PC-3 (cell line): ENCODE results near the gene TCF3.

Source experiments
- EZH2 ChIP-seq: fragments of 300-600 bp; sonication (generic); IDR thresholded peaks from one replicate; pipeline ENCODE4 v1.6.1; 2017; ENCODE audit warnings: antibody characterized with exemption, mild to moderate bottlenecking, low read length; ENCODE audit not compliant: unreplicated experiment
- EZH2phosphoT487 ChIP-seq: fragments of 300-600 bp; sonication (generic); IDR thresholded peaks from 2 replicates; pipeline ENCODE4 v1.6.1; 2018; ENCODE audit warnings: mild to moderate bottlenecking, antibody characterized with exemption, low read length, borderline replicate concordance
- TF ChIP-seq, protein P1 (sequence below): fragments of 300-600 bp; sonication (generic); conservative IDR thresholded peaks from 2 replicates; pipeline ENCODE4 v1.5.1; 2017; ENCODE audit warnings: antibody characterized with exemption, low read depth, mild to moderate bottlenecking, low read length

DNA sequence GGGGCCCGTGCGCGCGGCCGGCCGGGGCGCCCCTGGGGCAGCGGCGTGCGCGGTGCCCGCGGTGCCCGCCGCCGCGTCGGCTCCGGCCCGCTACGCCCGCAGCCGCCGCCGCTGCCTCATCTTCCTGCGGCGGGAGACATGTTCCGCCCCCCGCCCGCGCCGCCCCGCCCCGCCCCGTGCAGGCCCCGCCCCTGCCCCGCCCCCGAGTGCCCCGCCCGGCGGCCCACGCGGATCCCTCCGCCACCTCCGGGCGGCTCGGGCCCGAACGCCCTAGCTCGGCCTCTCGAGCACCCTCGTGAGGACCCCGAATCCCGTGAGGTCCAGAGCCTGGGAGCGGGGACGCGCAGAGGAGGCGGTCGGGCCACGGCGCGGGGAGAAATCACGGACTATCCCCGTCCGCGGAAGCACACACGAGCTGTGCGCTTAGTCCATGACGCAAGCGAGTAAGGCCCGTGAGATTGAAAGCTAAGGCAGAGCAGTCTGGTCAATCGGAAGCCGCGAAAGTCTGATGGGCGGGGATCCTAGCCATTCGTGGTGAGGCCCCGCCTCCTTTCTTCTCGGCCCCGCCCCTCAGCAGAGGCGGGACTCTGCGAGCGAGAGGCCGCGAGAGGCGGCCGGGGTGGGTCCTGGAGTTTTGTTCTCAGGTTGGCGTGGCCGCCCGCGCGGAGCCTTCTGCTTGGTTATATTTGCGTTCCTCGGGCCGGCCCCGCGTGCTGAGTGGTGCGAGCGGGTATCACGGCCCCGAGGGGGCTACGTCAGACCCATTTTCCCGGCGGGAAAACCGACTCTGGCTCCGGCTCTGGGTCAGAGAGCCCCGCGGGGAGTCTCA is at the start of gene TCF3:
- TF ChIP-seq, protein P1, sequence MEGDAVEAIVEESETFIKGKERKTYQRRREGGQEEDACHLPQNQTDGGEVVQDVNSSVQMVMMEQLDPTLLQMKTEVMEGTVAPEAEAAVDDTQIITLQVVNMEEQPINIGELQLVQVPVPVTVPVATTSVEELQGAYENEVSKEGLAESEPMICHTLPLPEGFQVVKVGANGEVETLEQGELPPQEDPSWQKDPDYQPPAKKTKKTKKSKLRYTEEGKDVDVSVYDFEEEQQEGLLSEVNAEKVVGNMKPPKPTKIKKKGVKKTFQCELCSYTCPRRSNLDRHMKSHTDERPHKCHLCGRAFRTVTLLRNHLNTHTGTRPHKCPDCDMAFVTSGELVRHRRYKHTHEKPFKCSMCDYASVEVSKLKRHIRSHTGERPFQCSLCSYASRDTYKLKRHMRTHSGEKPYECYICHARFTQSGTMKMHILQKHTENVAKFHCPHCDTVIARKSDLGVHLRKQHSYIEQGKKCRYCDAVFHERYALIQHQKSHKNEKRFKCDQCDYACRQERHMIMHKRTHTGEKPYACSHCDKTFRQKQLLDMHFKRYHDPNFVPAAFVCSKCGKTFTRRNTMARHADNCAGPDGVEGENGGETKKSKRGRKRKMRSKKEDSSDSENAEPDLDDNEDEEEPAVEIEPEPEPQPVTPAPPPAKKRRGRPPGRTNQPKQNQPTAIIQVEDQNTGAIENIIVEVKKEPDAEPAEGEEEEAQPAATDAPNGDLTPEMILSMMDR, result no peak
- TF ChIP-seq EZH2 (no peak), EZH2phosphoT487 (no peak)
